Mesendoderm (in vitro differentiated cells): ENCODE results near the gene CD320.

Experiments used
- DNase-seq: peaks from one replicate; pipeline ENCODE4 v3.0.0; 2013
- H2AK5ac ChIP-seq: 2 replicates; pipeline ENCODE4 v1.6.1; 2013; ENCODE audit warnings: low read length, inconsistent platforms
- H2BK120ac ChIP-seq: 2 replicates; pipeline ENCODE4 v1.6.1; 2013; ENCODE audit warnings: low read depth, mild to moderate bottlenecking, low read length, moderate library complexity, mixed read lengths
- H2BK15ac ChIP-seq: replicated peaks from 2 replicates; pipeline ENCODE4 v1.6.1; 2013; ENCODE audit warnings: low read depth, mild to moderate bottlenecking, moderate library complexity
- H2BK5ac ChIP-seq: 2 replicates; pipeline ENCODE4 v1.6.1; 2013; ENCODE audit warnings: low read length, inconsistent platforms
- H3K18ac ChIP-seq: 2 replicates; pipeline ENCODE4 v1.6.1; 2013; ENCODE audit warnings: mild to moderate bottlenecking, low read length, mixed read lengths
- H3K23ac ChIP-seq: one replicate; pipeline ENCODE4 v1.6.1; 2013; ENCODE audit warnings: low read length
- H3K27ac ChIP-seq: 2 replicates; pipeline ENCODE4 v1.5.1; 2013; ENCODE audit warnings: low read depth, mild to moderate bottlenecking, inconsistent platforms, low read length, moderate library complexity
- H3K27me3 ChIP-seq: 2 replicates; pipeline ENCODE4 v1.6.1; 2013; ENCODE audit warnings: low read length, control low read depth, mild to moderate bottlenecking, inconsistent platforms; ENCODE audit not compliant: insufficient read depth, poor library complexity
- H3K36me3 ChIP-seq: 2 replicates; pipeline ENCODE4 v1.6.1; 2013; ENCODE audit warnings: low read length, inconsistent platforms; ENCODE audit not compliant: control insufficient read depth, insufficient read depth
- H3K4ac ChIP-seq: one replicate; pipeline ENCODE4 v1.6.1; 2013; ENCODE audit warnings: low read depth, mild to moderate bottlenecking, low read length, moderate library complexity
- H3K4me1 ChIP-seq: 2 replicates; pipeline ENCODE4 v1.6.1; 2013; ENCODE audit warnings: low read depth, low read length, inconsistent platforms; ENCODE audit not compliant: control insufficient read depth
- H3K4me2 ChIP-seq: 2 replicates; pipeline ENCODE4 v1.6.1; 2013; ENCODE audit warnings: low read length
- H3K4me3 ChIP-seq: 2 replicates; pipeline ENCODE4 v1.5.1; 2013; ENCODE audit warnings: mild to moderate bottlenecking, low read length
- H3K56ac ChIP-seq: one replicate; pipeline ENCODE4 v1.6.1; 2013; ENCODE audit warnings: low read length
- H3K79me1 ChIP-seq: 2 replicates; pipeline ENCODE4 v1.6.1; 2013; ENCODE audit warnings: low read length, inconsistent platforms
- H3K79me2 ChIP-seq: 2 replicates; pipeline ENCODE4 v1.6.1; 2013; ENCODE audit warnings: mild to moderate bottlenecking, low read length; ENCODE audit not compliant: control insufficient read depth, insufficient read depth
- H3K9ac ChIP-seq: 2 replicates; pipeline ENCODE4 v1.6.1; 2013; ENCODE audit warnings: low read length, inconsistent platforms
- H4K5ac ChIP-seq: one replicate; pipeline ENCODE4 v1.6.1; 2013; ENCODE audit warnings: low read length
- H4K8ac ChIP-seq: one replicate; pipeline ENCODE4 v1.6.1; 2013; ENCODE audit warnings: low read depth, mild to moderate bottlenecking, control low read depth, low read length, moderate library complexity
- WGBS: extraction: QIAGEN DNeasy Blood & Tissue Kit; methylation state at CpG from one replicate; pipeline ENCODE4 v1.1.7; 2013; ENCODE audit warnings: low lambda C conversion rate, missing lambda C conversion rate; ENCODE audit not compliant: insufficient coverage; ENCODE audit errors: extremely low coverage; 5-methylcytosine and 5-hydroxymethylcytosine counted together

Gene CD320

DNA sequence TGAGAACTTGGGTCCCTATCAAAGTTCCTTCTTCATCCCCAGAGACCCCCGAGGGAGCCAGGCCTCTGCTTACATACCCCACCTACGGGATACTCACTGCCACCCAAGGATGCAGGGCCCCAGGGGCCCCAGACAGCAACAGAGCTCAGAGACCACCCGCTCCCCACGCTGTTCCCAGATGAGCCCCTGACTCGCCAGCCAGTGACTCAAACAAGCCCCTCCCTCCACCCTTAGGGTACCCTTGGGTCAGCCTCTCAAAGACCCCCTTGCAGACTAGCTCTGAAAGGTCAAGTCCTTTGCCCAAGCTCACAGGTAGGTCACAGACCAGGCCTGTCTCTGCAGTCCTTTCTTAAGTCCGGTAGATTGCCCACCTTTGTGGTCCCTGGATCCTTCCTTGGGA, 45.7 kb downstream of the CD320 start:
- no peak overlapping the region for H2BK5ac ChIP-seq
- no peak overlapping the region for H3K18ac ChIP-seq
- H3K23ac ChIP-seq, result no peak overlapping the region
- H3K79me2 ChIP-seq, result no peaks in the 10 kb centered on the region
- no peak overlapping the region for H2BK120ac ChIP-seq
- H4K5ac ChIP-seq, result no peak overlapping the region
- no peak overlapping the region for H3K4ac ChIP-seq
- no peak overlapping the region for H3K56ac ChIP-seq
- H3K4me1 ChIP-seq, result no peaks in the 10 kb centered on the region
- no peak overlapping the region for H3K27ac ChIP-seq
- no peaks in the 10 kb centered on the region for H3K79me1 ChIP-seq
- H4K8ac ChIP-seq, result no peak overlapping the region
- DNase-seq, result no peak
- H3K4me2 ChIP-seq, result no peak overlapping the region
- H3K36me3 ChIP-seq, result no peaks in the 10 kb centered on the region
- H2AK5ac ChIP-seq, result no peak overlapping the region
- no CpG with 5 or more reads among the region's 6 CpGs for WGBS
- H2BK15ac ChIP-seq, result no peak overlapping the region
- H3K4me3 ChIP-seq, result no peak overlapping the region
- H3K27me3 ChIP-seq, result no peaks in the 10 kb centered on the region
- no peak overlapping the region for H3K9ac ChIP-seq

DNA sequence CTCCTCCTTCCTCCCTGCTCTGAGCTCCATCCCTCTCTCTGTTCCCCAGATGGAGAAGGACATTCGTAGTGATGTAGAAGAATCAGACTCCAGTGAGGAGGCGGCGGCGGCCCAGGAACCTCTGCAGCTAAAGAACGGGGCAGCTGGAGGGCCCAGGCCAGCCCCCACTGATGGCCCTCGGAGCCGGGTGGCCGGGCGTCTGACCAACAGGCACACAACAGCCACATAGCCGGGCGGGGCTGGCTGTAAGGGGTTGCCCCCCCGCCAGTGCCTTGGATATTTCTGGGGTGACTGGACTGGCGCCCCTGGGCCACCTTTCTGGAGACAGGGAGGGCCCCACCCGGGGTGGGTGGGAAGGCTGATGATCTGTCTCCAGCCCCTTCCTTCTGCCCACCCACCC, 46.3 kb downstream of the CD320 start:
- H3K4ac ChIP-seq, result no peak overlapping the region
- no peak overlapping the region for H2BK120ac ChIP-seq
- no peak overlapping the region for H4K5ac ChIP-seq
- no peaks in the 10 kb centered on the region for H3K79me1 ChIP-seq
- no peak overlapping the region for H3K27ac ChIP-seq
- H4K8ac ChIP-seq, result no peak overlapping the region
- H3K23ac ChIP-seq, result no peak overlapping the region
- no peak overlapping the region for H3K4me2 ChIP-seq
- no peak overlapping the region for H2AK5ac ChIP-seq
- H3K27me3 ChIP-seq, result no peaks in the 10 kb centered on the region
- no peak overlapping the region for H2BK15ac ChIP-seq
- no peak for DNase-seq
- H3K4me3 ChIP-seq, result no peak overlapping the region
- no peak overlapping the region for H3K56ac ChIP-seq
- no CpG with 5 or more reads among the region's 14 CpGs for WGBS
- H3K36me3 ChIP-seq, result peaks cover 2% of the 10 kb centered on the region
- no peak overlapping the region for H3K18ac ChIP-seq
- no peak overlapping the region for H3K9ac ChIP-seq
- no peak overlapping the region for H2BK5ac ChIP-seq
- no peaks in the 10 kb centered on the region for H3K79me2 ChIP-seq
- no peaks in the 10 kb centered on the region for H3K4me1 ChIP-seq

DNA sequence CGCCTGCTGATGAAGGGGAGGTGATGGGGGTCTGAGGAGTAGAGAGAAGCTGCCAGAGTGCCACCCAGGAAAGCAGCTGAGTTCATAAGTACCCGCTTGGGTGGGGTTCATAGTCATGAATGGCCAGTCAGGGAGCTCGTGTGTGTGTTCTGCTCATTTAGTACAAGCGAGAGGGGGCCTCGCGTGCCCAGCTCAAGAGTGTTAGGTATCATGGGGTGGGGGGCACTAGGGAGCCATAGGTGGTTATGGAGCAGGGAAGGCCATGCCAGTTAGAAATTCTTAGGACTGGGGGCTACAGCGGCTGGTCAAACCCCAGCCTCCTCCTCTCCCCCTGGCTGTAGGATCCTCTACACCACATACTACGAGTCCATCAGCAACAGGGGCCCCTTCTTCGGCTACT, 46.8 kb downstream of the CD320 start:
- Histone ChIP-seq H4K5ac (no peak overlapping the region), H2BK120ac (no peak overlapping the region), H2BK5ac (no peak overlapping the region), H3K23ac (no peak overlapping the region), H4K8ac (no peak overlapping the region), H3K9ac (no peak overlapping the region), H3K56ac (no peak overlapping the region), H3K4ac (no peak overlapping the region), H2AK5ac (no peak overlapping the region), H2BK15ac (no peak overlapping the region), H3K79me1 (no peaks in the 10 kb centered on the region), H3K4me1 (no peaks in the 10 kb centered on the region), H3K79me2 (no peaks in the 10 kb centered on the region), H3K27me3 (no peaks in the 10 kb centered on the region), H3K27ac (no peak overlapping the region), H3K36me3 (peaks cover 7% of the 10 kb centered on the region), H3K4me2 (no peak overlapping the region), H3K4me3 (no peak overlapping the region), H3K18ac (no peak overlapping the region)
- no peak for DNase-seq
- no CpG with 5 or more reads among the region's 9 CpGs for WGBS

DNA sequence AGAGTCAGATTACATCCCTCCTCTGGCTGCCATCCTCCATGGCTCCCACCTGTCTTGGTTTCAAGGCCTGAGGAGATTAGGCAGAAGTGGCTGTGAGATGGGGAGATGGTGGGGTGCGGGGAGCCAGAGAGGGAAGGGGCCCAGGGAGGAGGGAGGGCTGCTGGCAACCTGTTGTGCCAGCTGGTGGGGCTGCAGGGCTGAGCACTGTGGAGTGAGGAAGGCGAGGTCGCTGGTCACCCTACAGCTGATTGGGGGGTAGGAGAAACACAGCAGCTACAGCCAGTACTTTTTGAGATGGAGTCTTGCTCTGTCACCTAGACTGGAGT, 48.3 kb downstream of the CD320 start:
- Histone ChIP-seq H3K36me3 (peaks cover 11% of the 10 kb centered on the region), H3K27ac (no peak overlapping the region), H3K9ac (no peak overlapping the region), H3K56ac (no peak overlapping the region), H3K79me1 (no peaks in the 10 kb centered on the region), H3K4me1 (no peaks in the 10 kb centered on the region), H2BK120ac (no peak overlapping the region), H3K4ac (no peak overlapping the region), H3K4me3 (no peak overlapping the region), H4K5ac (no peak overlapping the region), H2BK5ac (no peak overlapping the region), H3K79me2 (no peaks in the 10 kb centered on the region), H2AK5ac (no peak overlapping the region), H3K27me3 (no peaks in the 10 kb centered on the region), H4K8ac (no peak overlapping the region), H3K4me2 (no peak overlapping the region), H2BK15ac (no peak overlapping the region), H3K18ac (no peak overlapping the region), H3K23ac (no peak overlapping the region)
- DNase-seq, result no peak
- WGBS, result no CpG with 5 or more reads among the region's 3 CpGs

DNA sequence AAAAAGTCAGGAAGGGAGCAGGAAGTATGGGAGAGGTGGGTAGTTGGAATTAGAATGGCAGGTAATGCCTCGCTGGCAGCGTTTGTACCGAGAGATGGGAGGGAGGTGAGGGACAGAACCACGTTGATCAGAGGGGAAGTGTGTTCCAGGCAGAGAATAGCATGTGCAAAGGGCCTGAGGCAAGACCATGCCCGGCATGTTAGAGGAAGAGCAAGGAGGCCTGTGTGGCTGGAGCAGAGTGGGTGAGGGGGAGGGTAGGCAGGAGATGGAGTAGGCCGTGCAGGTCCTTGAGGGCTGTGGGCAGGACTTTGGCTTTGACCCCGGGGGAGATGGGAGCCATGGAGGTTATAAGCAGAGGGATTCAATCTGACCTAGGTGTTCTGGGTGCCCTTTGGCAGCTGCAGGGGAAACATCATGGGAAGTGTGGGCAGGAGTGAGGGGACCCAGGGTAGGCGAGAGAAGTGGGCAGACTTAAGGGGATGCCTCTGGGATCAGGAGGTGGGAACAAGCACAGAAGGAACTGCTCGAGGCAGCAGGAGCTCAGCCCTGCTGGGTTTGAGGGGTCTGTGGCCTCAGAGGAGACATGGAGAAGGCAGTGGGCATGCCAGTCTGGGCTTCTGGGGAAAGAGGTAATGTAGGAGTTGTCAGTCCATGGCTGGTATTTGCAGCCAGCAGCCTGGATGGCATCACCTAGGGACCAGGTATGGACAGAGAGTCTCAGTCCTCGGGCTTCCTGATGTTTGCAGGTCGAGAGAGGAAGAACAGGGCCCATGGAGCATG, 48.8 kb downstream of the CD320 start:
- H3K79me2 ChIP-seq, result no peaks in the 10 kb centered on the region
- H3K56ac ChIP-seq, result no peak overlapping the region
- no peak overlapping the region for H3K4ac ChIP-seq
- H4K8ac ChIP-seq, result no peak overlapping the region
- H3K4me3 ChIP-seq, result no peak overlapping the region
- no CpG with 5 or more reads among the region's 11 CpGs for WGBS
- H4K5ac ChIP-seq, result no peak overlapping the region
- no peak overlapping the region for H3K23ac ChIP-seq
- H3K36me3 ChIP-seq, result peaks cover 11% of the 10 kb centered on the region
- H2BK15ac ChIP-seq, result no peak overlapping the region
- H3K9ac ChIP-seq, result no peak overlapping the region
- no peaks in the 10 kb centered on the region for H3K4me1 ChIP-seq
- H2AK5ac ChIP-seq, result no peak overlapping the region
- H3K4me2 ChIP-seq, result no peak overlapping the region
- no peak overlapping the region for H2BK120ac ChIP-seq
- no peaks in the 10 kb centered on the region for H3K27me3 ChIP-seq
- no peaks in the 10 kb centered on the region for H3K79me1 ChIP-seq
- no peak for DNase-seq
- no peak overlapping the region for H2BK5ac ChIP-seq
- no peak overlapping the region for H3K27ac ChIP-seq
- H3K18ac ChIP-seq, result no peak overlapping the region

DNA sequence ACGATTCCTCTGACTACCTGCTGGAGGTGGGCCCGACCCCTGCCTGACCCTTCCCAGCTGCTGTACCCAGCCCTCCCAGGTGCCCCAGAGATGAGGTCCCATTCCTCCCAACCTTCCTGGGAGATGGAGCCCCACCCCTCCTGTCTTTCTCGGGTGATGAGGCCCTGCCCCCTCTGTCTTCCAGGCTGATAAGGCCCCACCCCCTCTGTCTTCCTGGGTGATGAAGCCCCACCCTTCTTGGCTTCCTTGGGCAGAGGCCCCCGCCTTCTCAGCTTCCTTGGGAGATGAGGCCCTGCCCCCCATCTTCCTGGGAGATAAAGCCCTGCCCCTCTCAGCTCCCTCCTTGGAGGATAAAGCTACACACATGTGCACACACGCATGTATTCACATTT, 51.1 kb downstream of the CD320 start:
- H3K9ac ChIP-seq, result no peak overlapping the region
- H2BK120ac ChIP-seq, result no peak overlapping the region
- no peak overlapping the region for H3K56ac ChIP-seq
- no peaks in the 10 kb centered on the region for H3K4me1 ChIP-seq
- no peaks in the 10 kb centered on the region for H3K27me3 ChIP-seq
- H2BK15ac ChIP-seq, result no peak overlapping the region
- no peaks in the 10 kb centered on the region for H3K79me1 ChIP-seq
- H2AK5ac ChIP-seq, result no peak overlapping the region
- no peak overlapping the region for H3K23ac ChIP-seq
- no CpG with 5 or more reads among the region's 5 CpGs for WGBS
- H3K18ac ChIP-seq, result no peak overlapping the region
- H3K27ac ChIP-seq, result no peak overlapping the region
- no peak overlapping the region for H3K4ac ChIP-seq
- H3K4me2 ChIP-seq, result no peak overlapping the region
- peak; percentile 45 for DNase-seq
- H2BK5ac ChIP-seq, result no peak overlapping the region
- H3K79me2 ChIP-seq, result no peaks in the 10 kb centered on the region
- H4K5ac ChIP-seq, result no peak overlapping the region
- H4K8ac ChIP-seq, result no peak overlapping the region
- H3K36me3 ChIP-seq, result peaks cover 11% of the 10 kb centered on the region
- H3K4me3 ChIP-seq, result no peak overlapping the region
